Activated naive CD4-positive, alpha-beta T cell treated with anti-CD3 and anti-CD28 coated beads for 36 hours (primary cell): ENCODE data around the gene GPR171. TPM values are rescaled to one million over a fixed set of nuclear protein-coding genes. Genes with fewer than 3 reads are reported as not detected.
"Not testable (repeated sequence)": the region's sequence is repeated elsewhere in the genome, so short reads cannot be mapped to it uniquely, and the experiment has no call there.

Experiments used
- CTCF ChIA-PET: fragments of 350-600 bp; sonication (Branson Sonifier 250); formaldehyde crosslinking; loops from one replicate; lab custom pipeline; 2021; ENCODE audit warnings: antibody characterized with exemption; lab: Charles Lee
- DNase-seq: peaks from one replicate; pipeline ENCODE4 v3.0.0-alpha.2; 2020
- H3K27ac Mint-ChIP-seq: one replicate; pipeline ENCODE4 v1.8.0; 2021; ENCODE audit warnings: mild to moderate bottlenecking, mixed read lengths
- H3K27me3 Mint-ChIP-seq: one replicate; pipeline ENCODE4 v1.8.0; 2021; ENCODE audit warnings: low read depth, mixed read lengths
- H3K36me3 Mint-ChIP-seq: one replicate; pipeline ENCODE4 v1.8.0; 2021; ENCODE audit warnings: low read depth, mixed read lengths
- H3K4me1 Mint-ChIP-seq: one replicate; pipeline ENCODE4 v1.8.0; 2021; ENCODE audit warnings: low read depth, mixed read lengths
- H3K4me3 Mint-ChIP-seq: one replicate; pipeline ENCODE4 v1.8.0; 2021; ENCODE audit warnings: mild to moderate bottlenecking, moderate library complexity, mixed read lengths
- H3K9me3 Mint-ChIP-seq: one replicate; pipeline ENCODE4 v1.8.0; 2021; ENCODE audit warnings: mixed read lengths
- intact Hi-C: fragments of 100-400 bp; cut with micrococcal nuclease; formaldehyde crosslinking; loops from one replicate; pipeline ENCODE4 v1.15.1; 2023
- total RNA-seq, 2 experiments: library from RNA; stranded (reverse); gene quantifications; one replicate each; pipeline ENCODE4 v1.2.3, GENCODE V29; 2021

The GPR171 gene
- total RNA-seq, 2 experiments from 2014 or later: 42.8 to 46.9 TPM

- H3K4me1 Mint-ChIP-seq: peaks cover 45% of the 10 kb centered on the region
- H3K27me3 Mint-ChIP-seq: no peaks in the 10 kb centered on the region
- no peaks in the 10 kb centered on the region for H3K36me3 Mint-ChIP-seq
- CTCF ChIA-PET: interaction anchor here (0.7 to 8.0 kb wide), 10 partner anchors 12 to 113 kb away, joined by 3 to 191 read pairs (median 6); partner anchors contain the start of gene P2RY14
- H3K4me3 Mint-ChIP-seq: peak overlapping the region; percentile 40
- no peaks in the 10 kb centered on the region for H3K9me3 Mint-ChIP-seq
- H3K27ac Mint-ChIP-seq: peak overlapping the region; percentile 80
- DNase-seq: peak; percentile 71
- intact Hi-C loops: loop anchor here (1.0 to 2.0 kb wide), 2 partner anchors 20 to 32 kb away; partner anchors contain the start of gene GPR171
Measured at GRCh38 chr3:151171145-151171757, 31.8 kb downstream of the GPR171 start.

- Mint-ChIP-seq H3K27ac (peak overlapping the region; percentile 80), H3K4me1 (peaks cover 45% of the 10 kb centered on the region)
- DNase-seq: peak; percentile 48
- H3K4me3 Mint-ChIP-seq, H3K27me3 Mint-ChIP-seq, H3K36me3 Mint-ChIP-seq, H3K9me3 Mint-ChIP-seq: not testable (repeated sequence)
- CTCF ChIA-PET: interaction anchor here (0.8 to 8.0 kb wide), 9 partner anchors 16 to 136 kb away, joined by 3 to 191 read pairs (median 21); partner anchors contain the start of gene P2RY14
- intact Hi-C loops: loop anchor here (2.0 to 10.0 kb wide), 3 partner anchors 21 to 749 kb away; partner anchors contain the start of gene IGSF10
Measured at GRCh38 chr3:151169948-151170679, 32.9 kb downstream of the GPR171 start.

GRCh38 chr3:151169262-151169947 is 33.6 kb downstream of the GPR171 start:
- Mint-ChIP-seq H3K36me3 (no peaks in the 10 kb centered on the region), H3K4me3 (no peak overlapping the region), H3K9me3 (no peaks in the 10 kb centered on the region), H3K27ac (peak overlapping the region; percentile 80), H3K27me3 (no peaks in the 10 kb centered on the region), H3K4me1 (peaks cover 45% of the 10 kb centered on the region)
- no peak for DNase-seq
- CTCF ChIA-PET: interaction anchor here (0.6 to 8.0 kb wide), 16 partner anchors 10 to 158 kb away, joined by 3 to 191 read pairs (median 11); partner anchors contain the start of genes GPR171 and P2RY14
- intact Hi-C loops: loop anchor here (2.0 to 10.0 kb wide), 2 partner anchors 295 to 749 kb away; partner anchors contain the start of gene IGSF10

GRCh38 chr3:151168269-151169094 is 34.5 kb downstream of the GPR171 start:
- Mint-ChIP-seq H3K9me3 (no peaks in the 10 kb centered on the region), H3K4me1 (peaks cover 37% of the 10 kb centered on the region), H3K27me3 (no peaks in the 10 kb centered on the region), H3K36me3 (no peaks in the 10 kb centered on the region), H3K4me3 (no peak overlapping the region), H3K27ac (no peak overlapping the region)
- CTCF ChIA-PET: interaction anchor here (0.6 to 8.0 kb wide), 42 partner anchors 9 to 257 kb away, joined by 3 to 191 read pairs (median 5); partner anchors contain the start of genes GPR171 and P2RY14
- peak; percentile 93 for DNase-seq
- intact Hi-C loops: loop anchor here (1.0 to 10.0 kb wide), 8 partner anchors 42 to 750 kb away; partner anchors contain the start of genes IGSF10 and P2RY14

- no peak overlapping the region for H3K4me3 Mint-ChIP-seq
Measured at GRCh38 chr3:151166161-151166560, 36.9 kb downstream of the GPR171 start.

GRCh38 chr3:151165226-151165625 is 37.8 kb downstream of the GPR171 start:
- no peak overlapping the region for H3K27ac Mint-ChIP-seq
- H3K4me1 Mint-ChIP-seq: peaks cover 14% of the 10 kb centered on the region
- no peaks in the 10 kb centered on the region for H3K27me3 Mint-ChIP-seq
- no peaks in the 10 kb centered on the region for H3K9me3 Mint-ChIP-seq
- H3K36me3 Mint-ChIP-seq: no peaks in the 10 kb centered on the region
- H3K4me3 Mint-ChIP-seq: no peak overlapping the region
- CTCF ChIA-PET: no interaction called here
- DNase-seq: no peak
- intact Hi-C loops: loop anchor here (10.0 kb wide), 1 partner anchor 300 kb away; the partner anchor contains the start of gene IGSF10

More at GRCh38 chr3:151166161-151166560, 36.9 kb downstream of the GPR171 start:
- no peak overlapping the region for H3K27ac Mint-ChIP-seq
- CTCF ChIA-PET: interaction anchor here (2.4 to 8.0 kb wide), 4 partner anchors 44 to 113 kb away, joined by 13 to 191 read pairs (median 72); partner anchors contain the start of gene P2RY14
- no peaks in the 10 kb centered on the region for H3K9me3 Mint-ChIP-seq
- H3K27me3 Mint-ChIP-seq: no peaks in the 10 kb centered on the region
- no peaks in the 10 kb centered on the region for H3K36me3 Mint-ChIP-seq
- intact Hi-C loops: loop anchor here (10.0 kb wide), 1 partner anchor 299 kb away; the partner anchor contains the start of gene IGSF10
- no peak for DNase-seq
- peaks cover 23% of the 10 kb centered on the region for H3K4me1 Mint-ChIP-seq

- Mint-ChIP-seq H3K36me3 (no peaks in the 10 kb centered on the region), H3K4me1 (no peaks in the 10 kb centered on the region), H3K4me3 (no peak overlapping the region), H3K27me3 (no peaks in the 10 kb centered on the region), H3K27ac (no peak overlapping the region), H3K9me3 (no peaks in the 10 kb centered on the region)
- DNase-seq: no peak
- intact Hi-C loops: loop anchor here (10.0 kb wide), 1 partner anchor 305 kb away; the partner anchor contains the start of gene IGSF10
- CTCF ChIA-PET: interaction anchor here (0.6 to 4.5 kb wide), 6 partner anchors 9 to 133 kb away, joined by 3 to 30 read pairs (median 3); no protein-coding TSS in a partner anchor
Measured at GRCh38 chr3:151159806-151160205, 43.2 kb downstream of the GPR171 start.

- intact Hi-C loops: loop anchor here (1.0 to 2.0 kb wide), 2 partner anchors 127 to 172 kb away; partner anchors contain the start of gene P2RY13
- peak; percentile 61 for DNase-seq
- no peak overlapping the region for H3K27ac Mint-ChIP-seq
Measured at GRCh38 chr3:151156618-151157216, 46.3 kb downstream of the GPR171 start.

GRCh38 chr3:151155409-151156128 is 47.4 kb downstream of the GPR171 start:
- Mint-ChIP-seq H3K4me1 (no peaks in the 10 kb centered on the region), H3K9me3 (no peaks in the 10 kb centered on the region), H3K27ac (no peak overlapping the region), H3K36me3 (no peaks in the 10 kb centered on the region), H3K27me3 (no peaks in the 10 kb centered on the region), H3K4me3 (no peak overlapping the region)
- CTCF ChIA-PET: interaction anchor here (0.6 to 2.3 kb wide), 13 partner anchors 12 to 172 kb away, joined by 3 to 28 read pairs (median 6); partner anchors contain the start of gene P2RY14
- intact Hi-C loops: loop anchor here (1.0 to 2.0 kb wide), 2 partner anchors 128 to 173 kb away; partner anchors contain the start of gene P2RY13
- DNase-seq: no peak

More at GRCh38 chr3:151156618-151157216, 46.3 kb downstream of the GPR171 start:
- CTCF ChIA-PET: interaction anchor here (0.7 to 2.3 kb wide), 14 partner anchors 11 to 748 kb away, joined by 3 to 28 read pairs (median 6); partner anchors contain the start of gene P2RY14
- no peaks in the 10 kb centered on the region for H3K9me3 Mint-ChIP-seq
- H3K36me3 Mint-ChIP-seq: no peaks in the 10 kb centered on the region
- H3K4me3 Mint-ChIP-seq: no peak overlapping the region
- H3K4me1 Mint-ChIP-seq: no peaks in the 10 kb centered on the region
- no peaks in the 10 kb centered on the region for H3K27me3 Mint-ChIP-seq

GRCh38 chr3:151154566-151154965 is 48.5 kb downstream of the GPR171 start:
- CTCF ChIA-PET: interaction anchor here (0.7 to 2.8 kb wide), 4 partner anchors 8 to 228 kb away, joined by 4 to 9 read pairs (median 4); no protein-coding TSS in a partner anchor
- no peaks in the 10 kb centered on the region for H3K4me1 Mint-ChIP-seq
- intact Hi-C loops: no loop called here
- no peaks in the 10 kb centered on the region for H3K27me3 Mint-ChIP-seq
- no peaks in the 10 kb centered on the region for H3K9me3 Mint-ChIP-seq
- DNase-seq: no peak
- H3K4me3 Mint-ChIP-seq: no peak overlapping the region
- H3K36me3 Mint-ChIP-seq: no peaks in the 10 kb centered on the region
- no peak overlapping the region for H3K27ac Mint-ChIP-seq
